RWPE1 (cell line): ENCODE results near the gene STEAP2.

Experiments used
- CTCF ChIA-PET: fragments of 350-600 bp; sonication (Branson Sonifier 250); formaldehyde crosslinking; extraction: SDS; loops from one replicate; lab custom pipeline; 2021; lab: Yijun Ruan, JAX
- POLR2A ChIA-PET: fragments of 400-600 bp; formaldehyde crosslinking; extraction: SDS; loops from one replicate; lab custom pipeline; 2020; ENCODE audit warnings: antibody characterized with exemption; ENCODE audit not compliant: low non-redundant PET; lab: Yijun Ruan, JAX
- DNase-seq: peaks from one replicate; pipeline ENCODE4 v3.0.0; 2012; ENCODE audit warnings: low spot score
- H3K27ac ChIP-seq: fragments of 450-650 bp; 2 replicates; pipeline ENCODE4 v1.5.1; 2017
- TF ChIP-seq, protein P1 (sequence below): fragments of 450-650 bp; conservative IDR thresholded peaks from 2 replicates; pipeline ENCODE4 v1.5.1; 2017; ENCODE audit warnings: low read depth, mild to moderate bottlenecking

Gene STEAP2

DNA sequence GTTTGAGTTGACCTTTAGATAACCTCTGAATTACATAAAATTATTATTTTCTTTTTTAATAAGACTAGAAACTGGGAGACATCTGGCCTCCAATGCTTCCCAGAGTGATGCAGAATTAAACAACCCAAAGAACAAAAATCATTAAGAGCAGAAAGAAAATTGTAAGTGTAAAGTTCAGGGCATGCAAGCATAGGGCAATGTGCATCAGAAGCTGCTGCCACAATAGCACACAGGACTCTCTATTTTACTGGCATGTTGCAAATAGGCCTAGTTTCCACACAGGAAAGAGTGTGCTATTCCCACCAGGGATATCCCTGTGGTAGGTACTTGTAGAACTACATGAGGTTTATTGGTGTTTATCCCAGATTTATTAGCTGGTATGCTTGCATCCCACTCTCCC is 20.5 kb upstream of the STEAP2 start:
- no peak overlapping the region for H3K27ac ChIP-seq
- ChIA-PET CTCF (no interaction called here), POLR2A (no interaction called here)
- TF ChIP-seq, protein P1, sequence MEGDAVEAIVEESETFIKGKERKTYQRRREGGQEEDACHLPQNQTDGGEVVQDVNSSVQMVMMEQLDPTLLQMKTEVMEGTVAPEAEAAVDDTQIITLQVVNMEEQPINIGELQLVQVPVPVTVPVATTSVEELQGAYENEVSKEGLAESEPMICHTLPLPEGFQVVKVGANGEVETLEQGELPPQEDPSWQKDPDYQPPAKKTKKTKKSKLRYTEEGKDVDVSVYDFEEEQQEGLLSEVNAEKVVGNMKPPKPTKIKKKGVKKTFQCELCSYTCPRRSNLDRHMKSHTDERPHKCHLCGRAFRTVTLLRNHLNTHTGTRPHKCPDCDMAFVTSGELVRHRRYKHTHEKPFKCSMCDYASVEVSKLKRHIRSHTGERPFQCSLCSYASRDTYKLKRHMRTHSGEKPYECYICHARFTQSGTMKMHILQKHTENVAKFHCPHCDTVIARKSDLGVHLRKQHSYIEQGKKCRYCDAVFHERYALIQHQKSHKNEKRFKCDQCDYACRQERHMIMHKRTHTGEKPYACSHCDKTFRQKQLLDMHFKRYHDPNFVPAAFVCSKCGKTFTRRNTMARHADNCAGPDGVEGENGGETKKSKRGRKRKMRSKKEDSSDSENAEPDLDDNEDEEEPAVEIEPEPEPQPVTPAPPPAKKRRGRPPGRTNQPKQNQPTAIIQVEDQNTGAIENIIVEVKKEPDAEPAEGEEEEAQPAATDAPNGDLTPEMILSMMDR, result no peak
- DNase-seq, result no peak

DNA sequence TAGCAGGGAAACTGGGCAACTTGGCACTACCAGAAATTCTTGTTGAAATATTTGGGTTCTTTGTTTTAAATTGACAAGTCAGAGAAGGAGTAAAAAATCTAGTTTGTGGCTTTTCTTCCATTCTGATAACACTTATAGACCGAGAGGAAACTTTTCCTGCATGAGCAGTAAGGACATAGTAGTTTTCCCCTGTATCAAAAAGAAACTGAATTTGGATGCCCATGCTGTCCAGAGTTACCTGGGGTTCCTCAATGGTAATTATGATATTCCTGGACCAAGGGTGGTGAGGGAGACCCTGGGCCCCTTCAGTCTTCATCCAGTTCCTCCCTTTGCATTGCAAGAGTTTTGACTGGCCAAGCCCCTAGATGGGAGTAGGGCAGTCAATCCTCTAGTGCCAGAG is 19.9 kb upstream of the STEAP2 start:
- POLR2A ChIA-PET, result no interaction called here
- CTCF ChIA-PET, result interaction anchor here (0.7 kb wide), 1 partner anchor 343 kb away, joined by 4 read pairs; no protein-coding TSS in a partner anchor
- no peak overlapping the region for H3K27ac ChIP-seq
- TF ChIP-seq, protein P1, result no peak
- DNase-seq, result no peak

DNA sequence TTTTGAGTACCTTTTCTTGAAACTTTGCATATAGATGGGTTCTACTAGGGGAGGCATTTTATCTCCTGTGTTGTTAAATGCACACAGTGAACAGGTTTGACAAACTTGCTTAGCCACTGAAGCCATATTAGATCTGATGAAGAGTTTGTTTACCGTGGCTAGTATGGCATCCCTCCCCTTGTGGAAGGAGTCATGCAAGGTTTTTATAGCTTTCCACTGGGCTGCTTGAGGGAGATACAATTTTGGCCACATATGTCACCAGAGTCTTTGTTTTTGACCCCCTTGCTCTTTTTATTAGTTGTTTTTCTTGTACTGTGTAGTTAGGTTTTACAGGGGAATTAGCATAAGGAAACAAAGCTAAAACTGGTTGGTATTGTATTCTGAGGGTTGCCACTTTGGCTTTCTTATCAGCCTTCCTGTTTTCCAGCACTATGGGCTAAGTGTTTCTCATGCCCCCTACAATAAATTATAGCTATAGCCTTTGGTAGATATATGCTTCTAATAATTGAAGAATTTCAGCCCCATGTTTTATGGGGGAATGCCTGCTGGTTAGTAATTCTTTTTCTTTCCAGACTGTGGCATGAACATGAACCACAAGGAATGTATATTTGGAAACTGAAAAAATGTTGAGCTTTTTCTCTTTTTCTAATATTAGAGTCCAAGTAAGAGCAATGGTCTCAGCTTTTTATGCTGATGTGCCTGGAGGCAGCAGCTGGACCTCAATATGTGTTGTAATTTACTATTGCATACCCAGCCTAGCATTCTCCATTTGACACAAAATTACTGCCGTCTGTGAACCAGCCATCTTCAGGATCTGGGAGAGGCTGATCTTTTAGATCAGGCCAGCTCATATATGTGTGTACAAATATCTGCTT is 18.4 kb upstream of the STEAP2 start:
- TF ChIP-seq, protein P1, result no peak
- DNase-seq, result no peak
- no peak overlapping the region for H3K27ac ChIP-seq
- ChIA-PET CTCF (interaction anchor here (1.4 kb wide), 1 partner anchor 18 kb away, joined by 4 read pairs; the partner anchor contains the start of gene STEAP2), POLR2A (no interaction called here)

DNA sequence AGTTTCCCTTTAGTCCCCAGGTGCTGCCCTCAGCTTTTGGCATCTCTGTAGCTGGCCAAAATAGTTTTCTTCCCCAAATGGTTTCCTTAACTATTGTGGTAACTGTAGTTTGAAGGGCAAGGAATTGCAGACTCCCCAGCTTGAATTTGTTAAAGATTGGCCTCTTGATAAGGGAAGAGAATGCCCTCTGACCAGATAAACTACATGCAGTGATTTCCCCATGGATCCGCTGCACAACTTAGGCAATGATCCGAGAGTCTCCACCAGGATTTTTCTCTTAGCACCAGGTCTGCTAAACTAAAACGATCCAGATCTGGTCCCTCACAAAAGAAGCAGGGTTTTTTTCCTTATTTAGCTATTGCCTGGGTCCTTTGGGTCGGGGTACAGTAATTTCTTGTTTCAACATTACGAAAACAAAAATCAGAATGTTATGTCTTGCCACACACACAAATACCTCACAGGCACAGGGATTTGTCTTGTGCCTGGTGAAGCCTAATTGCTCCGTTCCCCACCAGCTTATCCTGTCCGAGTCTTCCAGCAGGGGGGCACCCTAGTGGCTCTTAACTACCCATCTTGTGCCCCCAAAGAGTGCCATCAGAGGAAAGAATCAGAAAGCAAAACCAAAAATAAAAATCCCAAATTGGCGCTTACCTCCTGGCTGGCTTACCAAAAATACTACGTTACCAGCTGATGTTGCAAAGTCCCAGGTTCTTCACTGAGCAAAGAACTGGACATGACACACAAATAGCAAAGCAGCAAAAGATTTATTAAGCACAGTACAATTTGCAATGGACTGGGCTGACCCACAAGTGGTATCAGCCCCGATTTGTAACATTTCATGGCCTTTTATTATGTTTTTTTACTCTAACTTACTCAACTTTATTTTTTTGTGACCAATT is 16.4 kb upstream of the STEAP2 start:
- TF ChIP-seq, protein P1, result no peak
- no peak overlapping the region for H3K27ac ChIP-seq
- POLR2A ChIA-PET, result no interaction called here
- DNase-seq, result no peak
- CTCF ChIA-PET, result interaction anchor here (1.3 kb wide), 1 partner anchor 12 kb away, joined by 3 read pairs; no protein-coding TSS in a partner anchor

DNA sequence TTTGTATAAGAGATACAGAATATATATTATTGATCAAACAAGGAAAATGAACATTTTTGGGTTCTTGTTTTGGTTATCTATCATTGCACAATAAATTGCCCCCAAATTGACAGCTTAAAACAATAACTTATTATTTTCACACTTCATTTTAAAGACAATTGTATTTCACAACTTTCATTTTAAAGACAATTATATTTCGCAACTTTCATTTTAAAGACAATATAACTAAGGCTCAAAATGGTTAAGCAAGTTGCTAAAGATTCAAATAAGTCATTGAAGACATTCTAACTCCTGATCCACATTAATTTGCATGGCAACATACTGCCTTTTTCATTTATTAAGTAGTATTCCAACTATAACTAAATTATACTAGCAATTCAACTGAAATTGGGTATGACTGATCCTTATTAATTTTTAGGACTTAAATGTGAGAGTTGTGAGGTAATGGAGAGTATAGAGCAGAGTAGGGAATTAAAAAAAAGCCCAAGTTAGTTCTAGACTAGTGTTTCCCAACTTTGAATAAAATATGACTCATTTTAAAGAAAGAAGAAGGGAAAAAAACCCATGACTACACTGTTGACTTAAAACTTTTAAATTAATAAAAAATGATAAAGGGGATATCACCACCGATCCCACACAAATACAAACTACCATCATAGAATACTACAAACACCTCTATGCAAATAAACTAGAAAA is 9.9 kb upstream of the STEAP2 start:
- no peak for DNase-seq
- TF ChIP-seq, protein P1, result no peak
- CTCF ChIA-PET, result no interaction called here
- POLR2A ChIA-PET, result no interaction called here
- H3K27ac ChIP-seq, result no peak overlapping the region
